NK-92 treated with Interleukin-12 subunit alpha and Interleukin-12 subunit beta, amount 100 ng/mL, for 24 hours (cell line): ENCODE data around the gene GALNT16.
"Not testable (repeated sequence)": the region's sequence is repeated elsewhere in the genome, so short reads cannot be mapped to it uniquely, and the experiment has no call there.

Experiments used
- DNase-seq: peaks from one replicate; lab custom pipeline; 2025; lab: John Stamatoyannopoulos, UW

The GALNT16 gene

DNA sequence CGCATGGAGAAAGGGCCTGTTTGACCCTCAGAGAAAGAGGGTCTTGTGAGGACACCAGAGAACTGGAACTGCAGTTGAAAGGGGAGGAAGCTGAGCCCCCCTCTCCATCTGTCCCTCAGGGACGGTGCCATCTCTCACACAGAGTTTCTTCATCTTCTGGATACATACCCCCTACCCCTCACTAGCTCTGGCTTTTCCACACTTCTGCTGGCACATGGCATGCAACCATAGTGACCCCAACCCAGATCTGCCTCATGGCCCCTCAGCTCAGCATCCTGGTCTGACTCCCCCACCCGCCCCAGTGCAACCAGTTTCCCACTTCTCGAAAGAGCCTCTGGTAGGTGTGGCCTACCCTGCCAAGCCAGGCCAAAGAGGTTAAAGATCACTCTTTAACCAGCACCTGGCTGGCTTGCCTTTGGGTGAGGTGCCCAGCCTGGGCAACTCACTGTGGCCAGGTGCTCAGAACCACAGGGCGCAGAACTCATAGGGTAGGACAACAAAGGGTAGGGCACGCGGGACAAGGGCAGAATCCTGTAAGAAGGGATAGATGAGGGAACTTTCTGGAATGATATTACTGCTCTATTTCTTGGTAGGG is 25.8 kb downstream of the GALNT16 start:
- DNase-seq, result no peak

DNA sequence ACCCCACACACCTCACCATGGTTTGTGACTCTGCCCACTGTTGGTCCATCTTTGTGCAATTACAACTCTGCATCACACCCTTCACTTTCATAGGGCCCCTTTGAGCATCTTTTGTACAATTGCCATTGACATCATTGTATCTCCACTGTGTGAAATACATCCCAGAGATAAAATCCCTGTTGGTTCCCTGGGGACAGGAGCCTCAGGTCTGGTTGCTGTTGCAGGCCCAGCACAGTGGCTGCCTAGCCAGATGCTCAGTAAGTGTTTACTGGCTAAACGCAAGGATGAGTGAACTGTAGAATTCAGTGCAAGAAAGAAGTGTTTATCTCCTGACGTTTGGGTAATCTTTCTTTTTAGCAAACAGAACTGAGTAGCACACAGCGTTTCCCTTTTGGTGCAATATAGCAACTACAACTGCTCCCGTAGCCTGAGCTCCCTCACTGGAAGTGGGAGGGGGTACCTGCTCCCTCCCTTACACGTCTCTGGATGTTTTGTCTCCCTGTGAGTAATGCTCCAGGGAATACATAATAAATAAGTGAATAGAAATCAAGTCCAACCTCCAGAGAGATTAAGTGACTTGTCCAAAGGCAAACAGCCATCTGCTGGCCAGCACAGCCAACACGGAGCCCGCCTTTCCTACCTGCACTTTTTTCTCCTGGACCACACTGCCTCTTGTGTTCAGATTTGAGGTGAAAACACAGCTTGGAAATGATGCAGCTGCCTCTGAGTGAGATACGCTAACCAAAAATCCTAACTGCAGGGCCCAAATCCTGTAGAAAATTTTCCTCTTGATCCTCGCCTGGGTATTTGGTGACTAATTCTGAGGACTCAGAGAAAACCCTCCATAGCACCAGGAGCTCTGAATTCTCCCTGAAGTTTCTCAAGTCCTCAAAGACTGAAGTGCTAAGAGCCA is 27.4 kb downstream of the GALNT16 start:
- DNase-seq, result no peak

DNA sequence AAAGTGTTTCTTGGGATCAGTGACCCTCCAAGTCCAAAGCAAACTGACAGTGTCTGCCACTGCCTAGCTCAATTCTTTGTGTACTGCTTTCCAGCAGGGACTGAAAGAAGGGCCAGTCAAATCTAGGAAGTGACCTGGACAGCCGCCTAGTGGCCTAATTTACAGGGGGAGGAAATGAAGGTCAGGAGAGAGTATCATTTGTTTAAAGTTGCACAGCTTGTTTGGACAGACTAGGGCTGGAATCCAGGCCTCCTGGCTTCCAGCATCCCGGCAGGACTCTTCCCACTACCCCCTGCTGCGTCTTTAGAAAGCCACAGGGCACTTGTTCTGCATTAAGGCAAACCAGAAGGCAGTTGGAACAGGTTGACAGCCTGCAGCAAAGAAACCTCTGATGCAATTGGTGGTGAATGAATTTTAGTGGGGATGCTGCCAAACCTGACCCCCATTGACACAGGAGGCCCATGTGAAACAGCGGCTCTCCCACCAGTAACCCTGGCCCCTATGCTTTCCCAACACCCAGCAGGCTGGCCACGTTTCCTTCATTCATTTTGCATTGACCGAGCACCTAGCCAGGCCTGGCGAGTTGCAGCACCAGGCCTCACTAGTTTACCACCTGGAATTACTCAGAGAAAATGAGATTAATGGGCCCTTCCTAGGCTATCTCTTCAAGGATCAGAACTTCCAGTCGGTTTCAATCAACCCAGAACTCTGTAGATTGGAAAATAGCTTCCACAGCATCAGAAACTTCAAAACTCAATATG is 28.2 kb downstream of the GALNT16 start:
- DNase-seq, result no peak

DNA sequence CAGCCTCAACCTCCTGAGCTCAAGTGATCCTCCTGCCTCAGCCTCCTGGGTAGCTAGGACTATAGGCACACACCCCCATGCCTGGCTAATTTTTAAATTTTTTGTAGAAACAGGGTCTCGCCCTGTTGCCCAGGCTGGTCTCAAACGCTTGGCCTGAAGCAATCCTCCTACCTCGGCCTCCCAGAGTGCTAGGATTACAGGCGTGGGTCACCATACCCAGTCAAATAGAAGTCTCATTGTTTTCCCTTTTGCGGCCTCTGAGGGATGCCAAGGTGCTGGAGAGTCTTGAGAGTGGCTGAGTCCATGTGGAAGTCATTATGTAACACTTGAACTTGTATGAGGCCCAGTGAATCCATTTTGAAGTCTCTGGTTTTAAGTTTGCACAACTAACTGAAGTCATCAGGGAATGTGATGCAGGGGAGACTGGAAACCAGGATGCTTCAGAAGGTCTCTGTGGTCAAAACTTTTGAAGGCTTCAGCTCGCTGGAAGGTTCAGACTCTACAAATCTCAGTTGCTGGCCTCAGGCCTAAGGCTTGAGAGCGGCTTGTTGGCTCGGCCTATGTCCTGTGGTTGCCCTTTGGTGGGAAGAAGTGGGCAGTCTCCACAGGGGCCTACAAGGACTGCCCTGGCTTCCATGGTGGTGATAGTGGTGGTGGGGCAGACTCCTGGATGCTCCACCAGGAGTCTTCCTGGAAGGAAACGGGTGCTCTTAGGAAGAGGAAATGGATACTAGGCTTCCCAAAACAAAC is 29.2 kb downstream of the GALNT16 start:
- DNase-seq, result no peak

DNA sequence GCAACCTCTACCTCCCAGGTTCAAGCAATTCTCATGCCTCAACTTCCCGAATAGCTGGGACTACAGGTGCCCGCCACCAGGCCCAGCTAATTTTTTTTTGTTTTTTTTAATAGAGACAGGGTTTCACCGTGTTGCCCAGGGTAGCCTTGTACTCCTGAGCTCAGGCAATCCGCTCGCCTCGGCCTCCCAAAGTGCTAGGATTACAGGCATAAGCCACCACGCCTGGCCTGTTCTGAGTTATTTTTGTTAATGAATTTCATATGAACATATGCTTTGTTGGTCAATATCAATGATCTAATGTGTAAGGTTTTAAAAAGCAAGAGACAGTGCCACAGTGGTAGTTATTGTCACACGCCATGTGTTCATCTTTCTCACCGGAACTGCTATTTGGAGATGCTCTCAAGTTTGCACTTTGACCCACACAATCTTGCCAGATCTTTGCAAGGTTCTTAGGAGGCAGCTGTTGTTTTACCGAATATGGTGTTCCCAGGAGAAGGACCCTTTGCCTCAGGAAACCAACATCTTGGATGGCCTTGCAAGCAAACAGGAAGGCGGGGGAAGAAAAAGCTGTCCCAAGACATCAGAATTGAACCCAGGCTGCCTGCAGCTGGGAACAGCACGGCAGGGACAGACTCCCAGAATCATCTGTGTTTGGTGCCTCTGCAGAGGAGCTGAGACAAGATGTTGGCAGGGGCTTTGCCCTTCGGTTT is 30.0 kb downstream of the GALNT16 start:
- no peak for DNase-seq

DNA sequence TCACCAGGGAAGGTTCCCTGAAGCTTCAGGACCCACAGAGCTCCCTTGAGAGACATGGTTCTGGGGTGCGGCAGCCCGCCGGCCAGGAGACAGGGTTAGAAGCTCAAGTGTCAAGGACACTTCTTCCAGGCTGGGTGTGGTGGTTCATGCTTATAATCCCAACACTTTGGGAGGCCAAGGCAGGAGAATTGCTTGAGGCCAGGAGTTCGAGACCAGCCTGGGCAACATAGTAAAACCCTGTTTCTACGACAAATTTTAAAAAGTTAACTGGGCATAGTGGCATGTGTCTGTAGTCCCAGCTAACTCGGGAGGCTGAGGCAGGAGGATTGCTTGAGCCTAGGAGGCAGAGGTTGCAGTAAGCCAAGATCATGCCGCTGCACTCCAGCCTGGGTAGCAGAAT is 30.9 kb downstream of the GALNT16 start:
- DNase-seq, result not testable (repeated sequence)

DNA sequence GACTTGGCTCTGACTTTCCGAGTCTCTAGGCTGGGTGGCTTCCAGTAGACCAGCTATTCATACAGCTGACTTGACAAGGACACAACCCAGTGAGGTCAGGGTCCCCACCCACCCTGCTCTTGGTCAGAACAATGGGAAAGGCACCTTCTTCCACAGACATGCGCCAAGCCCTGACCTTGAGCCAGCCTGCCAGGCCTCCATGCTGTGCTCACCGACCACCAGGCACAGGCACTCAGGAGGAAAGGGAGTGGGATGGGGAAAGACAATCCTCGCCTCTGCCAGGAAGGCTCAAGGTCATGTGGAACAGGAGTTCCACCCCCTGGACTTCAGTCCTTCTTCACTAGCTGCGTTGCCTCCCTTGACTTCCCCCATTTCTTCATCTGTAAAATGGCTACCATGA is 31.4 kb downstream of the GALNT16 start:
- no peak for DNase-seq

DNA sequence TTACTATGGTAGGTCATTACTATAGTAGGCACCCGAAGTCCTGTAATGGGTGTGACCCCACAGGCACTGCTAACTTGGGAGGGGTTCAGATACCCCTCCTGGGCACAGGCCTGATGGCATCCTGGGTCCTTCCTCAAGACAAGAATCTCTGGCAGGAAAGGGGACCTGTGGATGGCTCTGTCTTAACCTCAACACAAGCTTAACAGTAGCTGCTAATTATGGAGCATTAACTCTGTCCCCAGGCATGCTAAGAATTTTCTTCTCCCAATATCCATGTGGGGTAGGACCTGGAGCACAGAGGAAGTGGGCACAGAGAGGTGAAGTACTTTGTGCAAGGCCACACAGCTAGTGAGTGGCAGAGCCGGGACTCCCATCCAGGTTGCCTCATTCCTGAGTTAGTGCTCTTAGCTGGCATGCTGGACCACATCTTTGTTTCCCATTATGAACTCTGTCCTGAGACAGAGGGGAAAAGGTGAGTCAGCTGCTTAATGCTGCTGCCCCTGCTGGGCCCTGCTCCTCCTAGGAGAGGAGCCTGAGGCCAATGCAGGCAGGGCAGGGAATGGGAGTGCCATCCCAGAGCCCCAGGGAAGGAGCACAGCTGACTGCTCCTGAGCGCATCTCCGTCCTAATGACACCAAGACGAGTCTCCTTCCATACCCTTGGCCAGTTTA is 32.1 kb downstream of the GALNT16 start:
- no peak for DNase-seq

DNA sequence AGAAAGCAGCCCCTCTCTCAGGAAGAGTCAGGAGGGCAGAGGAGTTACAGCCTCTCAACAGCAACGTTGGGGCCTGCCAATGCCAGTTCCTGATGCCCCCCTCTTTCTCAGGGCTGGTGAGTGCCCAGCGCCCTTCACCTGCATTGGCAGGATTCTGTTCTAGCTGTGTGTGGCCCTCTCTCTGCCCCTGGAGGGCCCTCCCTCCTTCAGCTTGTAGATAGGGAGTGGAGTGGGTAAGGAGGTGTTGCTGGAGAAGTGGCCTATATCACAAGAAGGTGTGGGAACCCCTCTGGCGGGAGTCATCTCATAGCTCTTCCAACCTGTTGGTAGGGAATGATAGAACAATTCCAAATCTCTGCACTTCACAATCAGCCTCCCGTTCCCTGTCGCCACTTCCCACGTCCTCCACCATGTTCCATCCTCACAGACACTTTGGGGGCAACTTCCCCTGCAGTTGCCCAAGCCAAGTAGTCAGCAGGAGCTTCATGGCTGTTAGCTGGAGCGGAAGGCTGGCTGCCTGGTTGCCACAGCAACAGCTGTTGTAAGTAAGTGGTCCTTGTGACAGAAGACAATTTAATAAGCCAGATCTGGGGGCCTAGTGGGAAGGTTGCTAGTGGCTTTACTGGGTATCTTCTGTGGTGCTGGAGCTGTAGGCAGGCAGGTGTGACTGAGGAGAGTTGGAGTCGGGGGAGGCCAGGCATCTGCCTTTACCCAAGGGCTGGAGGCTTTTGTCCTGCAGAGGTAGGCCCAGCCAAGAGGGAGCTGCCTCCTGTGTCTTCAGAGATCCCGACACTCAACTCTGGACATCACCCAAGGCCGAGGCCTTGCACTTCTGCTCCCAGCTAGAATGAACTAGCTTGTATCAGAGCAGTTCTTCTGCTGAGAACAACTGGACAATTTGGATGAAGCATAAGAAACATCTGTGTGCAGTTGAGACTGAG is 38.4 kb downstream of the GALNT16 start:
- DNase-seq, result no peak

DNA sequence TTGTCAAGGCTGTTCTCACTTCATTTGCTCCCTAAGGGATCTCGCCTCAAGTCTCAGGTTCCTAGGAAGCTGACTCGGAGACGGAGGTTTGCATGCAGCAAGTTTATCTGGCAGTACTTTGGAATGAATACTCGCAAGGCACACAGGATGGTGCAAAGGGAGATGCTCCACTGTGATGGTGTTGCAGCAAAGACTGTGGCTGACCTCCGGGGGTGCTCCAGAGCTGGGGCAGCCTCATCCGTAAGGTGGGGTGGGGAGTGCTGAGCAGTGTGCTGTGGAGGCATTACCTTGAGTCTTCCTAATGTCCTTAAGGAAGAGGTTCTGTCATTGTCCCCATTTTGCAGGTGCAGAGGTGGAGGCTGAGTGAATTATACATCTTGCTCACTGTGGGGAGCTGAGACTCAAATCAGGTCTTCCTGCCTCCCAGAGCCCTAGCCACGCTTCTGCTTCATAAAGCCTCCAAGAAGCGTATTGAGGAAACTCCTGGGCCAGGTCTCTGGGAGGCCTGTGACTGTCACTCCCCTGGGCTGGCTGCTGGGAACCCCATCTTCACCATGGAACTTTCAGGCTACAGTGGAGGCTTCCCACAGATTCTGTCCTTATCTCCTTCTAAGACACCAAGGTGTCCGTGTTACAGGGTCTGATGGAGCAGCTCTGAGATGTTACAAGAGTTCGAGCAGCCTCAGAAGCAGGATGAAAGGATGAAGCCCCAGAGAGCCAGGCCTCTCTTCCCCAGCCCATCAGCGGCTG is 39.5 kb downstream of the GALNT16 start:
- DNase-seq, result no peak

DNA sequence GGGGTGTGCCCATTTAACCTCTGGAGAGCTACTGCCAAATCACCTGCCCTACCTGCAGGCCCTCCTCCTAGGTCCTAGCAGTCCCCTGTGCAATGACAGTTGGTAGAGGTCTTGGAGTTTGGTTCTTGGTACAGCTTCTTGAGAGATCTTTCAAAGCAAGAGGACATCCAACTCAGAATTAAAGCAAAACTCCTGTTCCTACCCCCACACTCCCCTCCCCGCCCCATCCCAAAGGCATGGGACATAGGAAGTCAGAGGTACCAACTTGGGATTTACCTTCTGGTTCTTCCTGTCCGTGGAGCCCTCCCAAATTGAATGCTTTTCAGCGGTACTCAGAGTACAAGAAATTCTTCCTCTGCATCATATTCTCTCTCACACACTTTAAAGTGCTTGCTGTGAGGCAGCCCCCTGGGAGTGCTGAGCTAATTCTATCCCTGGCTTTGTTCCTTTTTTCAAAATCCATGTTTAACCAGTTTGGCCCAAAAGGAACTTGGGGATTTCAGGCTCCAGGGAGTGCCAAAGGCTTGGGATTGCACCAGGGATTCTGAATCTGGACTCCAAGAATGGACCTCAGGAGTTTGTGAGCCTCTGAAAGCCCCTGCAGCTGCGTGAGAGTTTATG is 40.8 kb downstream of the GALNT16 start:
- no peak for DNase-seq

DNA sequence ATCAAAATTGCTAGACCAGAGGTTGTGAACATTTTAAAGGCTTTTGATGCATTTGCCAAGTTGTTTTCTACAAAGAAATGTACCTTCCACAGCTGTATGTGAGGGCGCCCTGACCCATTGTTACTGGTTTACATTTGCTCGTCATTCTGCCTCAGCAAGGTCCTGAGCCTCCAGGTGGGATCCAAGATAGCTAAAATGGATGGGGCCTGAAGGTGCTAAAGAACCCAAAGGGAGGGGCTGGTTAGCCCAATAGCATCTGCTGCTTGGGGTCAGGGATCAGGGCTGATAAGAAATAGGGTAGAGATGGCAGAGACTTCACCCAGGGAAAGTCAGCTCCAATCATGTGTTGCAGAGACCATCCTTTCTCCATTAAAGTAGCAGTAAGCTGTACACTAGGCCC is 43.1 kb downstream of the GALNT16 start:
- DNase-seq, result no peak

DNA sequence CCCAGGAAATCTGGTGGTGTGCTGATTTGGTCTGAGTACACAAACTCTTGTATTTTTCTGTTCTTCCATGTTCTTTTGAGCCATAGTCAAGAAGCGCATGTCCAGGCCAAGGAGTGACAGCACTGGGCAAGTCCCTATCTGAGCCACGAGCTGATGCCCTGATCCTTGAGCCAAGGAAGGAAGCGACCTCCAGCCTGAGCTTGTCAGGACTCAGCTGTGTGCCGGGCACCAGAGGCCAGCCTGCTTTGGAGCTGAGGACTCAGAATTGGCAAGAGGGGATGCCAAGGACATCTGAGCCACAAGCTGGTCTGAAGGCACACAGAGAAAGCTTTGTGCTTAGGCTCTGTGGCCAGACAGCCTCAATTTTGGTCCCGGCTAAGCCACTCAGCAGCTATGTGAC is 52.6 kb downstream of the GALNT16 start:
- no peak for DNase-seq

DNA sequence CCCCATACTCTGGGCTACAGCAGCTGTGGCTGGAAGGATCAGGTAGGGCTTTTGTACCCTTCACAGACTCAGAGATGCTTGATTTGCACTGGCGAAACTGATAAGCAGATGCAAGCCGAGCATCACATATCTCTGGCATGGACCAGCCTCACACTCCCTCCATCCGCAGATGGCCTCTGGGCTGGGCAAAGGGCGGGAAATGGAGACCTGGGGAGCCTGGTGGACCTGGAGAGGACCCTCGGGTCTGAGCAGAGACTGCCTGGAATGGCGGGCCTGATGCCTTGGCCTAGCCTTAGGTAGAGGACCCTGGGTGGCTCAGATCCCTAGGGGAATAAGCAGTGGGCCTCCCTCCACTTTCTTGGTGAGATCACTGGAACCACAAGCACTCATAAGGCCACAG is 53.2 kb downstream of the GALNT16 start:
- no peak for DNase-seq

DNA sequence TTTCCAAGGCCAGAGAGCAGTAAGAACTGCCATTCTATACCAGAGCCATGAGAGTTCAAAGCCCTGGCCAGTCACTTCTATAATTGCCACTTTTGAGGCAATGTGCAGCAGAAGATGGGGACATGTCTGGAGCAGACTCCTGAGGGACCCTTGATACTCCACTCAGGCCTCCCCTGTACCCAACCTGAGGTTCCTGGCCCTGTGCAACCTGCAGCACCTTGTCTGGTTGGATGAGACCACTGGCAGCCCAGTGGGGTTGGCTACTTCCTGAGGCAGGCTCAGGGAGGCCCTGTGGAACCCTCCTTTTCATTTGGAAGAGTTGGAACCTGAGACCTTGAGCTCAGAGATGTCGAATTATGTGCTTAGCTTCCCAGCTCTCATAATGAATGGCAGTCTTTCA is 54.4 kb downstream of the GALNT16 start:
- DNase-seq, result no peak

DNA sequence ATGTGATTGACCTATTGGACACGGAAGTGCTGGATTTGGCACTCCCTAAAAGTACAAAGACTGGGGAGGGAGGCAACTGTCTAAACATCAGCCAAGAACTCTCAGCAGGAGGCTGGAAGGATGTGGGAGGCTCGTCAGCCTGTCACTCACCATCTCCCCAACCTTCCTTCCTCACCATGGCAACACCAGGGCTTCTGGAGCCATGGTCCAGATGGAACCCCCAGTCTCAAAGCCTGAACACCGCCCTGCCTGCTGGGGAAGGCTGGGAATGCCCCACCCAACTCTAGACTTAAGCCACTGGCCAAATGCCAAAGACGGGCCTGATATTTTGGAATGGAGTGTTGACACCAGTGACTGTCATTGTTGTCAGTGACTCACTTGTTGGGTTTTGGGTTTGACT is 55.3 kb downstream of the GALNT16 start:
- no peak for DNase-seq

DNA sequence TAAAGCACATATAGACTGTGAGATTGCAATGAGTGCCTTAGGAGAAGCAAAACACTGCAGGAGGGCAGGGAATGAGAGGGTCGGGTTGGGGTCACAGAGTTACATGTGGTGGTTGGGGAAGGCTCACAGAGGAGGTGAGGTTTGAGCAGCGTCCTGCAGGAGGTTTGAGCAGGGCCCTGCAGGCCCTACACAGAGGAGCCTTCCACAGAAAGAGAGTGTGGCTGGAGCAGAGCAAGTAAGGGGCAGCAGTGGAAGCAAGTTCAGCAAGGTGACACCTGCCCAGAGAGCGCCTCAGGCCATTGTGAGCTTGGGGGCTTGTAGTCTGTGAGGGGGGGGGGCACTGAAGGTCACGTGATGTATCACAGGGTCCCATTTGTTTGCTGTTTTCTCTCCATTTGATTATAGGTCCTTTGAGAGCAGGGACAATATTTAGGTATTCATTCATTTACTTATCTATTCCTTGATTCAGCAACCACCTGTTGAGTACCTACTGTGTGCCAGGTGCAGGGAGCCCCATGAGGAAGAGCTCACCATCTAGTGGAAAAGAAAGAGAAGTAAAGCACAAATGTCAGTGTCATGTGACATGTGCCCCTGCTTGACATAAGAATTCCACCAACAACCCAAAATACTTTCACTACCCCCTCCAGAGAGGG is 56.6 kb downstream of the GALNT16 start:
- no peak for DNase-seq

DNA sequence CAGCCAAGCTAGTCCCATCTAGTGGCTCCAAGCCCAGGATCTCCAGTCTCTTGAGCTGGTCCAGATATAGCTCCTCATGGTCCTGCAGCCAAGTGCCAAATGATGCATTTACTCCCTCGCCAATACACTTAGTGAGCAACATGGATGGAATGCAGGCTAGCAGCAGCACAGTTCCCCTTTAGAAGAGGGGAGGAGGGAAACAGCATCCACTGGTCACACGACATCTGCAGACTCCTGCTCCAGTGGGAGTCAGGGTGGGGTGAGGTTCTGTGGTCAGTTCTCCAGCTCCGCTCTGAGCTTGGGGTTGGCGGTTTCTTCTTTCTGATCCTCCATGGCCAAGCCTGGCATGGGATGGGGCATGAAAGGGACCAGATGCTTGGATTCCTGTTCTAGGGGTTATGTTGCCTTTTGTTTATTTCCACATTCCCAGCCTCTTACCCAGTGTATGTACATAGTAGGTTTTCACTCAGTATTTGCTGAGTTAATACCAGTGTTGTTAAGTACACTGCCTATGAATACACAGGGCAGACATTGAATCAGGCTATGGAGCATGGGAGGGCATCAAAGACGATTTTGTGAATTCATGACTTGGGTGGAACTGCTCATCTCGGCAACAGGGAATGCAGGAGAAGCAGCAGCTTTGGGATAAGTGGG is 57.3 kb downstream of the GALNT16 start:
- DNase-seq, result no peak
